ENCODE measurements around the gene NKX1-2. TPM values are rescaled to one million over a fixed set of nuclear protein-coding genes. Genes with fewer than 3 reads are reported as not detected.
A peak's percentile ranks its signal among the peaks of the same experiment; 100 is the strongest.

The NKX1-2 gene
- total RNA-seq, 4 donors from 2014 or later, result 0.78 to 2.4 (median 1.3) TPM

DNA sequence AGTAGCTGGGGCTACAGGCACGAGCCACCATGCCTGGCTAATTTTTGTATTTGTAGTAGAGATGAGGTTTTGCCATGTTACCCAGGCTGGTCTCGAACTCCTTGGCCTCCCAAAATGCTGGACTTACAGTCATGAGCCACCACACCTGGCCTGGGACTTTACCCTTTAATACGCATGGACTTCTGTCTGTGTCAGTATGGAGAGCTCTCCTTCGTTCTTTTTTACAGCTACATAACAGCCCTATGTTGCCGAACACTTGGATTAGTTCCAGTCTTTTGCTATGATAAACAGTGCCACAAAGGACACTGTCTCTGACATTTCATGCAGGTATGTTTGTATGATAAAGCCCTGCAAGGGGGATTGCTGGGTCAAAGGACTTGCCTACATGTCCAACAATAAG is 20.3 kb downstream of the NKX1-2 start:
- WGBS, 2 donors, result 67 to 74% methylated on average over 5 of the region's 5 CpGs
- DNase-seq (ENCODE audit: low spot score in 2 of 2), result peak in 1 of 2 donors; percentile 66
- no peak for TF ChIP-seq POLR2A (IDR thresholded peaks at IDR 0.05)
- TF ChIP-seq, protein P1, sequence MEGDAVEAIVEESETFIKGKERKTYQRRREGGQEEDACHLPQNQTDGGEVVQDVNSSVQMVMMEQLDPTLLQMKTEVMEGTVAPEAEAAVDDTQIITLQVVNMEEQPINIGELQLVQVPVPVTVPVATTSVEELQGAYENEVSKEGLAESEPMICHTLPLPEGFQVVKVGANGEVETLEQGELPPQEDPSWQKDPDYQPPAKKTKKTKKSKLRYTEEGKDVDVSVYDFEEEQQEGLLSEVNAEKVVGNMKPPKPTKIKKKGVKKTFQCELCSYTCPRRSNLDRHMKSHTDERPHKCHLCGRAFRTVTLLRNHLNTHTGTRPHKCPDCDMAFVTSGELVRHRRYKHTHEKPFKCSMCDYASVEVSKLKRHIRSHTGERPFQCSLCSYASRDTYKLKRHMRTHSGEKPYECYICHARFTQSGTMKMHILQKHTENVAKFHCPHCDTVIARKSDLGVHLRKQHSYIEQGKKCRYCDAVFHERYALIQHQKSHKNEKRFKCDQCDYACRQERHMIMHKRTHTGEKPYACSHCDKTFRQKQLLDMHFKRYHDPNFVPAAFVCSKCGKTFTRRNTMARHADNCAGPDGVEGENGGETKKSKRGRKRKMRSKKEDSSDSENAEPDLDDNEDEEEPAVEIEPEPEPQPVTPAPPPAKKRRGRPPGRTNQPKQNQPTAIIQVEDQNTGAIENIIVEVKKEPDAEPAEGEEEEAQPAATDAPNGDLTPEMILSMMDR (IDR thresholded peaks at IDR 0.05), result no peak
- intact Hi-C loops (cut with DNase I; ENCODE audit: low total_unique reads), result no loop called here
- no peak overlapping the region for H3K4me3 ChIP-seq (ENCODE audit: low read depth, poor library complexity, severe bottlenecking)

DNA sequence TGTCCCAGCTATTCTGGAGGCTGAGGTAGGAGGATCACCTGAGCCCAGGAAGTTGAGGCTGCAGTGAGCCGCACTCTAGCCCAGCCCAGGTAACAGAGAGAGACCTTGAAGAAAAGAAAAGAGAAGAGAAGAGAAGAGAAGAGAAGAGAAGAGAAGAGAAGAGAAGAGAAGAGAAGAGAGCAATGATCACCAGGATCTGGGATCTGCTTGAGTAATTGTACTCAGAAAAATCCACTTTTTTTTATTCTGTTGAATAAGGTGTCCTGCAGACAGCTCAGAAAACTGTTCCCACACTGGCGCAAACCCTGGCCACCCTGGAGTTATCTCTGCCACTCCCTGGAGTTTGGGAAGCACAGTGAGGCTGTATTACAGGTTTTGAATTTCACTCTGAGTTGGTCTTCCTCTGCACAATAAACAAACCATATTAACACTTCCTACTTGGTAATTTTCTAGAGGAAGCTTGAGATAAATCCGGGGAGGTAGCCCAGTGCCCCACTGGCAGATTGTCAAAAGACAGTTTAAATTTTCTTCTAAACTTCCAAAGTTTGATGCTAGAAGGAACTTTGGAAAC is 21.5 kb downstream of the NKX1-2 start:
- no peak for TF ChIP-seq POLR2A (IDR thresholded peaks at IDR 0.05)
- TF ChIP-seq, protein P1 (IDR thresholded peaks at IDR 0.05), result no peak
- peak in 1 of 2 donors; percentile 39 for DNase-seq (ENCODE audit: low spot score in 2 of 2)
- intact Hi-C loops (cut with DNase I; ENCODE audit: low total_unique reads), result no loop called here
- H3K4me3 ChIP-seq (ENCODE audit: low read depth, poor library complexity, severe bottlenecking), result no peak overlapping the region
- WGBS, 2 donors, result 45 to 51% methylated on average over 3 of the region's 3 CpGs

- WGBS, 2 donors, result 92 to 95% methylated on average over 4 of the region's 4 CpGs
- H3K4me3 ChIP-seq (ENCODE audit: low read depth, poor library complexity, severe bottlenecking), result no peak overlapping the region
- TF ChIP-seq POLR2A (IDR thresholded peaks at IDR 0.05), result no peak
- TF ChIP-seq, protein P1 (IDR thresholded peaks at IDR 0.05), result no peak
- no peak for DNase-seq (ENCODE audit: low spot score in 2 of 2)
- intact Hi-C loops (cut with DNase I; ENCODE audit: low total_unique reads), result no loop called here
Observed at GRCh38 chr10:124425227-124425962, 24.4 kb downstream of the NKX1-2 start.

GRCh38 chr10:124423813-124424212 is 26.0 kb downstream of the NKX1-2 start:
- DNase-seq (ENCODE audit: low spot score in 2 of 2), result peak in 1 of 2 donors; percentile 17
- TF ChIP-seq, protein P1 (IDR thresholded peaks at IDR 0.05), result no peak
- no peak for TF ChIP-seq POLR2A (IDR thresholded peaks at IDR 0.05)
- WGBS, 2 donors, result 82 to 85% methylated on average over 5 of the region's 5 CpGs
- H3K4me3 ChIP-seq (ENCODE audit: low read depth, poor library complexity, severe bottlenecking), result no peak overlapping the region
- intact Hi-C loops (cut with DNase I; ENCODE audit: low total_unique reads), result no loop called here

DNA sequence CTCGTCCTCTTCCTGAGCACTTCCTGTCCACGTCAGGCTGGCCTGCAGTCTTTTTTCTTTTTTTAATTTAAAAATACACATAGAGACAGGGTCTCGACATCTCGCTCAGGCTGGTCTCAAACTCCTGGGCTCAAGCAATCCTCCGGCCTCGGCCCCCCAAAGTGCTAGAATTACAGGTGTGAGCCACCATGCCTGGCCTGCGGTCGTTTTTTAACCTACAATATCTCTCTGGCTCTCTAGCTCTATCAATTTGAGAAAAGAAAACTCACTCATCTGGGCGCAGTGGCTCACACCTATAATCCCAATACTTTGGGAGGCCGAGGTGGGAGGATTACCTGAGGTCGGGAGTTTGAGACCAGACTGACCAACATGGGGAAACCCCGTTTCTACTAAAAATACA is 27.1 kb downstream of the NKX1-2 start:
- 80 to 84% methylated on average over 12 of the region's 12 CpGs for WGBS, 2 donors
- H3K4me3 ChIP-seq (ENCODE audit: low read depth, poor library complexity, severe bottlenecking), result no peak overlapping the region
- intact Hi-C loops (cut with DNase I; ENCODE audit: low total_unique reads), result no loop called here
- DNase-seq (ENCODE audit: low spot score in 2 of 2), result peak in 1 of 2 donors; percentile 61
- TF ChIP-seq, protein P1 (IDR thresholded peaks at IDR 0.05), result no peak
- TF ChIP-seq POLR2A (IDR thresholded peaks at IDR 0.05), result no peak
